Loucy (cell line): ENCODE data around the gene MTSS2.
A peak's percentile ranks its signal among the peaks of the same experiment; 100 is the strongest.

Source experiments
- H2AFZ ChIP-seq: fragments of 200-600 bp; sonication (generic); 2 replicates; pipeline ENCODE4 v1.6.0; 2016; ENCODE audit warnings: antibody characterized with exemption, mild to moderate bottlenecking, low read length, moderate library complexity
- H3F3A ChIP-seq: fragments of 200-600 bp; 2 replicates; pipeline ENCODE4 v1.6.0; 2016; ENCODE audit warnings: antibody characterized with exemption, low read depth, mild to moderate bottlenecking
- H3K27me3 ChIP-seq: fragments of 200-600 bp; sonication (generic); 2 replicates; pipeline ENCODE4 v1.6.1; 2014; ENCODE audit warnings: low read length, mild to moderate bottlenecking; ENCODE audit not compliant: insufficient read depth, poor library complexity, severe bottlenecking
- H3K36me3 ChIP-seq: fragments of 200-600 bp; sonication (generic); 2 replicates; pipeline ENCODE4 v1.6.1; 2016; ENCODE audit warnings: low read length; ENCODE audit not compliant: insufficient read depth
- H3K4me1 ChIP-seq: fragments of 200-600 bp; sonication (generic); 2 replicates; pipeline ENCODE4 v1.5.1; 2014; ENCODE audit warnings: low read length, mild to moderate bottlenecking; ENCODE audit not compliant: insufficient read depth, poor library complexity, severe bottlenecking
- H3K4me2 ChIP-seq: fragments of 200-600 bp; sonication (generic); 2 replicates; pipeline ENCODE4 v1.6.0; 2014; ENCODE audit warnings: antibody characterized with exemption, low read length, low read depth, mild to moderate bottlenecking; ENCODE audit not compliant: poor library complexity, severe bottlenecking
- H3K4me3 ChIP-seq: fragments of 200-600 bp; sonication (generic); 2 replicates; pipeline ENCODE4 v1.5.1; 2014; ENCODE audit warnings: low read length, mild to moderate bottlenecking, mixed read lengths; ENCODE audit not compliant: poor library complexity, severe bottlenecking
- H3K79me2 ChIP-seq: fragments of 200-600 bp; sonication (generic); 2 replicates; pipeline ENCODE4 v1.6.1; 2014; ENCODE audit warnings: low read length; ENCODE audit not compliant: insufficient read depth
- H3K9ac ChIP-seq: fragments of 200-600 bp; sonication (generic); 2 replicates; pipeline ENCODE4 v1.6.0; 2014; ENCODE audit warnings: mild to moderate bottlenecking, low read depth, low read length, moderate library complexity; ENCODE audit not compliant: poor library complexity, severe bottlenecking
- H3K9me2 ChIP-seq: fragments of 200-600 bp; sonication (generic); replicated peaks from 2 replicates; pipeline ENCODE4 v1.6.1; 2016; ENCODE audit warnings: low read depth, low read length, mixed read lengths
- H3K9me3 ChIP-seq: fragments of 200-600 bp; sonication (generic); 2 replicates; pipeline ENCODE4 v1.6.1; 2014; ENCODE audit warnings: mild to moderate bottlenecking, antibody characterized with exemption, low read length, low read depth; ENCODE audit not compliant: insufficient read depth
- H4K20me1 ChIP-seq: fragments of 200-600 bp; sonication (generic); 2 replicates; pipeline ENCODE4 v1.6.0; 2014; ENCODE audit warnings: antibody characterized with exemption, low read length, mild to moderate bottlenecking; ENCODE audit not compliant: insufficient read depth, poor library complexity, severe bottlenecking
- CTCF ChIP-seq: fragments of 200-600 bp; sonication (generic); conservative IDR thresholded peaks from 2 replicates; pipeline ENCODE4 v1.5.1; 2014; ENCODE audit warnings: mild to moderate bottlenecking, antibody characterized with exemption, low read length
- EZH2phosphoT487 ChIP-seq: fragments of 200-600 bp; IDR thresholded peaks from 2 replicates; pipeline ENCODE4 v1.6.1; 2018; ENCODE audit warnings: antibody characterized with exemption, mild to moderate bottlenecking, moderate library complexity, borderline replicate concordance

The MTSS2 gene

GRCh38 chr16:70685938-70686375 lies at the start of gene MTSS2:
Gene MTSS2 (minus strand): TSS chr16:70686053. CDS start chr16:70685791, 262 bp downstream.
- no peaks in the 10 kb centered on the region for H3F3A ChIP-seq
- H4K20me1 ChIP-seq, result peaks cover 6% of the 10 kb centered on the region
- peaks cover 18% of the 10 kb centered on the region; the same call in 1 of the 2 replicates for H3K79me2 ChIP-seq
- H3K4me3 ChIP-seq, result peak within 1 kb of the TSS; percentile 75
- H3K9me3 ChIP-seq, result no peaks in the 10 kb centered on the region
- peak within 1 kb of the TSS; percentile 80 for H3K4me2 ChIP-seq
- no peaks in the 10 kb centered on the region for H3K9me2 ChIP-seq
- no peaks in the 10 kb centered on the region for H3K36me3 ChIP-seq
- peak within 1 kb of the TSS; percentile 72 for H3K9ac ChIP-seq
- peaks cover 26% of the 10 kb centered on the region for H3K4me1 ChIP-seq
- peak within 1 kb of the TSS; percentile 15; the same call in 1 of the 2 replicates for H2AFZ ChIP-seq
- TF ChIP-seq CTCF (no peak), EZH2phosphoT487 (no peak)
- no peaks in the 10 kb centered on the region for H3K27me3 ChIP-seq

DNA sequence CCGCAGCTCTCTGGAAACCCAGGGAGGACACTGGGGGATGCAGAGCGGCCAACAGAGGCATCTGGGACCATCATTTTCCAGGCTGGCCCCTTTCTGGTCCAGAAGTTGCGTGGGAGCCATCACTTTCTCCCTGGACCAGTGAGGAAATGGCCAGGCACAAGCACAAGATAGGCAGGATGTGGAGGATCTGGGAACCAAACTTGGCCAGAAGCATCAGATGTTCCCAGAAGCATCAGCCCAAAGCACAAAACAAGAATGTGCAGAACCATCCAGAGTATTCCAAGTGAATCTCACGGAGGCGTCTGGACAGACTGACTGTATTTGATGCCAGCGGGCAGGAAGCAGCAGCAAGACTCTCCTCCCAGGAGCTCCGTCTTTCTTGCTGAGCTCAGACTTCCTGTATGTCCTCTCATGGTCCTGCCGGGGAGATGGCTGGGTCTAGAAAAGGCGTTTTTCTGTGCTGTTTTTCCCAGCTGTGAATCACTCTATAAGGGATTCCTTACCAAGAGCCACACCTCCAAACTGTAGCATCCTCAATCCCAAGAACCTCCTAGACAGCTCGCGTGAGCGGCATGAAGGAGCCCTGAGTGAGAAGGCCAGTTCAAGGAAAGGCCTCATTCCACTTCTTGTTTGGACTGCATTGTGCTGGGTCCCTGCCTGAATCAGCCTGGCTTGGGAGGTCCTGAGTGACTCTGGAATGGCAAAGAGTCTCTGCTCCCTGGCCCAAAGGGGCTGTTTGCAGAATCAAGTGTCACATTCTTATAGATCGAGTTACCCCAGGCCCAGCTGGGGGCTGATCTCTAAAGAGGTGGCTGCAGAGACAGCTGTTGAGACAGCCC lies 49.5 kb upstream of the MTSS2 start:
- Histone ChIP-seq H3K9me3 (no peaks in the 10 kb centered on the region), H4K20me1 (no peaks in the 10 kb centered on the region), H3K4me3 (no peak overlapping the region), H3F3A (no peaks in the 10 kb centered on the region), H3K9ac (no peak overlapping the region), H3K36me3 (peaks cover 12% of the 10 kb centered on the region; the same call in 1 of the 2 replicates), H3K4me1 (peaks cover 6% of the 10 kb centered on the region), H3K9me2 (no peaks in the 10 kb centered on the region), H3K27me3 (no peaks in the 10 kb centered on the region), H3K4me2 (no peak overlapping the region), H3K79me2 (no peaks in the 10 kb centered on the region), H2AFZ (no peak overlapping the region)
- TF ChIP-seq EZH2phosphoT487 (no peak), CTCF (no peak)

GRCh38 chr16:70734522-70735095 lies 48.8 kb upstream of the MTSS2 start:
- Histone ChIP-seq H3K36me3 (peaks cover 16% of the 10 kb centered on the region; the same call in 1 of the 2 replicates), H4K20me1 (no peaks in the 10 kb centered on the region), H3K4me1 (peaks cover 6% of the 10 kb centered on the region), H3K9me3 (no peaks in the 10 kb centered on the region), H2AFZ (no peak overlapping the region), H3K27me3 (no peaks in the 10 kb centered on the region), H3K4me3 (no peak overlapping the region), H3K4me2 (no peak overlapping the region), H3K79me2 (no peaks in the 10 kb centered on the region), H3F3A (no peaks in the 10 kb centered on the region), H3K9ac (no peak overlapping the region), H3K9me2 (no peaks in the 10 kb centered on the region)
- TF ChIP-seq EZH2phosphoT487 (no peak), CTCF (no peak)
